ENCODE measurements around the gene PARD3B. TPM values are rescaled to one million over a fixed set of nuclear protein-coding genes. Genes with fewer than 3 reads are reported as not detected.

Gene PARD3B
- total and polyA plus RNA-seq, 2 of the 4 experiments (the other 2 are of a cell fraction): 3.3 to 15.6 TPM

- H3K9me1 ChIP-seq (ENCODE audit: insufficient read depth, low read length): peaks cover 37% of the 10 kb centered on the region
- POLR2A ChIA-PET (ENCODE audit: unreplicated experiment): no interaction called here
- peak overlapping the region; percentile 91 for H2BK120ac ChIP-seq (ENCODE audit: low read depth, low read length)
- peak overlapping the region; percentile 76 for H3K23ac ChIP-seq (ENCODE audit: low read depth, low read length)
- peak overlapping the region; percentile 83 for H3K14ac ChIP-seq (replicated peaks; ENCODE audit: low read depth, low read length)
- peak overlapping the region; percentile 70 for H2AK9ac ChIP-seq (replicated peaks; ENCODE audit: low read depth, low read length, poor library complexity)
- H3K27ac ChIP-seq (ENCODE audit: insufficient read depth, low read length): peak overlapping the region; percentile 40
- no peaks in the 10 kb centered on the region; a peak in 1 of 4 replicates for H3K79me1 ChIP-seq (ENCODE audit: low read depth in 1 of 2, low read length in 2 of 2)
- WGBS, 2 experiments (ENCODE audit: extremely low coverage in 2 of 2, insufficient read length in 1 of 2): no CpG with 5 or more reads among the region's 8 CpGs
- peak overlapping the region; percentile 53; the same call in 1 of the 2 replicates for H3K56ac ChIP-seq (ENCODE audit: extremely low read depth, insufficient read depth, low read length)
- no peaks in the 10 kb centered on the region for H3K9me3 ChIP-seq (ENCODE audit: control insufficient read depth, insufficient read depth, low read length)
- peak; percentile 90 for ATAC-seq (ENCODE audit: low read depth)
- H4K5ac ChIP-seq (ENCODE audit: low read depth, low read length): peak overlapping the region; percentile 70
- peak overlapping the region; percentile 92 for H4K91ac ChIP-seq (ENCODE audit: insufficient read depth, low read depth, low read length)
- peaks cover 23% of the 10 kb centered on the region for H3K4me1 ChIP-seq (ENCODE audit: control insufficient read depth, insufficient read depth, low read length)
- no peak overlapping the region for H3K9ac ChIP-seq (ENCODE audit: low read depth, low read length)
- H3K18ac ChIP-seq (ENCODE audit: low read depth, low read length): peak overlapping the region; percentile 92
- no peak overlapping the region for H3K4me3 ChIP-seq (ENCODE audit: insufficient read depth, low read depth, low read length)
- peak overlapping the region; percentile 72 for H2AFZ ChIP-seq (replicated peaks; ENCODE audit: low read length, poor library complexity)
- H4K8ac ChIP-seq (ENCODE audit: low read depth in 2 of 2, low read length in 2 of 2): peak overlapping the region; percentile 4 to 67; a peak in 2 of 4 replicates
- CTCF ChIA-PET: interaction anchor here (0.9 to 1.8 kb wide), 3 partner anchors 11 to 50 kb away, joined by 3 to 4 read pairs (median 3); no protein-coding TSS in a partner anchor
- peak overlapping the region; percentile 56 for H3K4me2 ChIP-seq (ENCODE audit: low read depth, low read length)
- no peaks in the 10 kb centered on the region for H3K36me3 ChIP-seq (ENCODE audit: control insufficient read depth, insufficient read depth, low read length)
- no peaks in the 10 kb centered on the region for H4K20me1 ChIP-seq (ENCODE audit: insufficient read depth, low read length)
- H2BK5ac ChIP-seq (ENCODE audit: low read depth, low read length, poor library complexity, severe bottlenecking): peak overlapping the region; percentile 87
- peak overlapping the region; percentile 91 for H2BK20ac ChIP-seq (ENCODE audit: low read depth, low read length)
- dilution Hi-C loops (cut with HindIII; ENCODE audit: low sequenced_read_pairs, unreplicated experiment) (no loop called here), intact Hi-C loops (cut with micrococcal nuclease) (loop anchor here (2.0 kb wide), 1 partner anchor 80 kb away; no protein-coding TSS in a partner anchor), in situ Hi-C loops (cut with MboI; ENCODE audit: low sequenced_read_pairs) (loop anchor here (10.0 kb wide), 1 partner anchor 256 kb away; no protein-coding TSS in a partner anchor)
- peak overlapping the region; percentile 96 for H3K4ac ChIP-seq (ENCODE audit: low read depth, low read length)
- peak; percentile 98 for DNase-seq
- H2AK5ac ChIP-seq (ENCODE audit: low read depth, low read length): peak overlapping the region; percentile 90
- BruUV-seq (replicated peaks): no TSS peak
- H2BK15ac ChIP-seq (ENCODE audit: low read depth, low read length): peak overlapping the region; percentile 89
- no peaks in the 10 kb centered on the region for H3K27me3 ChIP-seq (ENCODE audit: control insufficient read depth, insufficient read depth, low read length)
- TF ChIP-seq BHLHE40 (IDR thresholded peaks at IDR 0.05; ENCODE audit: low read depth, low read length) (peak; percentile 73), USF2 (IDR thresholded peaks at IDR 0.05; ENCODE audit: low read depth, low read length) (no peak), MXI1 (IDR thresholded peaks at IDR 0.05; ENCODE audit: borderline replicate concordance, low read depth, low read length) (no peak), FOS (IDR thresholded peaks at IDR 0.05; ENCODE audit: low read depth, low read length) (peak; percentile 60; the same call in 1 of the 2 replicates), RCOR1 (IDR thresholded peaks at IDR 0.05; ENCODE audit: insufficient replicate concordance, low read length) (no peak), CEBPB (IDR thresholded peaks at IDR 0.05; ENCODE audit: low read depth, low read length) (peak; percentile 90), MAFK (IDR thresholded peaks at IDR 0.05; ENCODE audit: low read depth, low read length) (no peak), NFE2L2 (IDR thresholded peaks at IDR 0.05; ENCODE audit: low read depth, low read length) (no peak), SMC3 (IDR thresholded peaks at IDR 0.05; ENCODE audit: low read depth, low read length) (no peak), CHD1 (IDR thresholded peaks at IDR 0.05; ENCODE audit: low read depth, low read length) (no peak), RAD21 (IDR thresholded peaks at IDR 0.05; ENCODE audit: low read length) (peak; percentile 5), CTCF (conservative IDR thresholded peaks at IDR 0.05; ENCODE audit: low read depth, low read length) (no peak), POLR2A (IDR thresholded peaks at IDR 0.05; ENCODE audit: low read depth, low read length) (no peak), RFX5 (IDR thresholded peaks at IDR 0.05; ENCODE audit: low read depth, low read length) (0 out of 2 replicates have a peak, but pooled peaks have one; percentile 42)
- TF ChIP-seq, protein P1, sequence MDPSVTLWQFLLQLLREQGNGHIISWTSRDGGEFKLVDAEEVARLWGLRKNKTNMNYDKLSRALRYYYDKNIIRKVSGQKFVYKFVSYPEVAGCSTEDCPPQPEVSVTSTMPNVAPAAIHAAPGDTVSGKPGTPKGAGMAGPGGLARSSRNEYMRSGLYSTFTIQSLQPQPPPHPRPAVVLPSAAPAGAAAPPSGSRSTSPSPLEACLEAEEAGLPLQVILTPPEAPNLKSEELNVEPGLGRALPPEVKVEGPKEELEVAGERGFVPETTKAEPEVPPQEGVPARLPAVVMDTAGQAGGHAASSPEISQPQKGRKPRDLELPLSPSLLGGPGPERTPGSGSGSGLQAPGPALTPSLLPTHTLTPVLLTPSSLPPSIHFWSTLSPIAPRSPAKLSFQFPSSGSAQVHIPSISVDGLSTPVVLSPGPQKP (IDR thresholded peaks at IDR 0.05; ENCODE audit: borderline replicate concordance, low read depth, low read length): no peak
These were observed 1115.3 kb downstream of the PARD3B start for GRCh38 chr2:205660521-205661124.
